Brain pericyte (primary cell): Measurements from ENCODE around the gene KLHDC8A.

ENCODE experiments used
- DNase-seq: peaks from one replicate; pipeline ENCODE4 v3.0.0-alpha.2; 2012; ENCODE audit warnings: low read depth, low spot score

The KLHDC8A gene

DNA sequence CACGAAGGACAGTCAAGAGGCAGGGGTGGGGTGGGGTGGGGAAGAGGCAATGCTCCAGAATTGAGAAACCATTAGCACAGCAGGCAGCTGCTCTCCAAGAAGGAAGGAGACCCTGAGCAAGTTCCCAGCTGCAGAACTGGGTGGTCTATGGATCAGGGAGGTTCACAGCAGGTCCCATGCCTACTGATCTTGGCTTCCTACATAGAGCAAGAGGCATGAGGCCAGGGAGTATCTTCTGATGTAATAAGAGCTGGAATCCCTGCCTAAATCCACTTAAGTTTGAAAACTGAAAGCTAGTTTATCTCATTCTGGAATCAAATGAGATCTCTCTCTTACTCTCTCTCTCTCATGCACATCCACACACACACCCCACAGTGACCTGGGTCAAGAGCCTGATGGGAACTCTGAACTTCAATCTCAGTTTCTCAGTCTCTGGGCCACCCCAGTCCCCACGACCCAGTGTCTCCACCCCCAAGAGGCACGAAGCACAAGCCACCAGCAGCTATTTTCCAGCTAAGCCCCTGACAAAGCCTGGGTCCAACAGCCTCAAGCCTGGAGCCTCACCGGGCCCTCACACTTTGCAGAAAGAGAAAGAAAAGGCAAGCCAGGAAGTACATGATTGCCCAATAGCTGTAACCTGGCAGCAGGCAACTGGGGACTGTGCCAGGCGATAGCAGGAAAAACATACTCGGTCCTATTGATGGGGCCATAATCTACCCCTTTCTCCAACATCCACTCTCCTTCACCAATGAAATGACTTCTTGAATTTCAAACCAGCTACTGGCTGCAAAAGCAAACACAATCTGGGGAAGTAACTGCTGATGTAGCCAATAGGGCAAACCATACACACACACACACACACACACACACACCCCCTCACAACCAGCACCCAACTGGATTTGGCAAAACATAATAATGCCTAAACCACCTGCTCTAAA is 37.4 kb downstream of the KLHDC8A start:
- DNase-seq, result no peak

DNA sequence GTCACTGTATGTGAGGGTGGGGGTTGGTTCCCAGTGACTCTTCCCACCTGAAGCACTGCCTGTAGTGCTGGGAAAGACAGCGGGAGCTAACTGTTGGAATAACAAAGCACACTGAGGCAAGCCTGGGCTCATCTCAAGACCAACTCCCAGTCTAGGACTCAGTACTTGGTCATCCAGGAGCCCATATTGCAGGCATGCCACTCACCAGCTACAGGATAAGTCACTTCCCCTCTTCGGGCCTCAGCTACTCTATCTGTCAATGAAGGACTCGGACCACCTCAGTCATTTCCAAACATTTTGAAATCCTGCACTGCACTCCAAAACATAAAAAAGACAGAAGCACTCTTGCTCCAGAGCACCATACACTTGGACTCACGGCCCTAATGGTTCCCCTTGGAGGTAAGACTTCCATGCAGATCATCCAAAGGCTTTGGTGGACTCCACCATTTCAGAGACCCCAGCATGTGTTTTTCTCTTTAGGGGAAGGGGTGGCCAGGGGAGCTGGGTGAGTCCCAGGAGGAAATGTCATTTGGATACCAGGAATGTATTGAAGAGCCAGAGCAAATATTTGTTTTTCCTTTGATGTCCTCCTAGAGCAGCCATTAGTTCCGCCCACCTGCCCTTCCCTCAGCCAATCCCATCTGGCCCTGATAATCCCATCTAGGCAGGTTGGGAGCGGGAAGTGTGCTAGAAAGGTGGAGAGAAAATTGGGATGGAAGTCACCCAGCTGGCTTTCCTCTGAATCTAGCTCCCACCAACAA is 38.3 kb downstream of the KLHDC8A start:
- no peak for DNase-seq

DNA sequence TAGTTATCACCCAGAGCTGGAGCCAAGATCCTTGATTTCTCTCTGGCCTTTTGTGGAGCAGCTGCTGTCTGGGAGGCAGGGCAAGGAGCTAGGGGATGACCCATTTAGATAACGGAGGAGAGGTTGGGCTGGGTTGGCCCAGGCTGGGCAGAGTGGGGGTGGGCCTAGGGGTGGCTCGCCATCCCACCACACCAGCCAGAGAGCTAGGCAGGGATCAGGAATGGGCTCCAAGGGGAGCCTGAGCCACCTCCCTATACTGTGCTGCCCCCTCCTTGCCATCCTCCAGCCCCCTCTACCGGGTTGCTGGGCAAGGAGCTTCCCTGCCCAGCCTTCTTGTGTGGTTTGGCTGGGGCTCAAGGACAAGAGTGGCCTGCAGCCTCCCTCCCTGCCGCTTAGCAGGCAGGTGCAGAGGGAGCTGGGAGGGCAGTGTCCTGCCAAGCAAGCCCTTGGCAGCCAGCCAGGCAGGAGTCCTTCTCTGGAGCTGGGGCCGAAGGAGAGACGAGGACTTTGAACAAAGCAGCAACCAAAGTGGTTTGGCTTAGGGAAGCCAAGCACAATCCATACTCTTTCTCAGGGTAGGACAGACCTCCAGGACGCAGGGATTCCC is 39.3 kb downstream of the KLHDC8A start:
- DNase-seq, result no peak

DNA sequence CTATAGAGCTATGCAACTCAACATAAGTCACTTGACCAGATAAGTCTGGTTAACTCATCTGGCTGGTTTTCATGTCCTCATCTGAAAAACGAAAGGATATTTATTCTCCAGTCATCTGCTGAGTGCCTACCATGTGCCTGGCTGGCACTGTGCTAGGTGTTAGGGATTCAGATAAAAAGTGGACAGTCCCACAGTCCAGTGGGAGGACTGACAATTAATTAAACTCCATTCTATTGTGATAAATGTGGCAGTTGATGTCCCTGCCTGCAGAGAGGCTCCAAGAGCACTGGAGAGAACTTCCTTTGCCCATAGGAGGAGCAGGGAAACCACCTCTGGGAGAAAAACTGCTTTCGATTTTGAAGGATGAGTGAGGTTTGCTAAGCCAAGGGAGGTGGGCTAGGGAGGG is 40.6 kb downstream of the KLHDC8A start:
- DNase-seq, result no peak

DNA sequence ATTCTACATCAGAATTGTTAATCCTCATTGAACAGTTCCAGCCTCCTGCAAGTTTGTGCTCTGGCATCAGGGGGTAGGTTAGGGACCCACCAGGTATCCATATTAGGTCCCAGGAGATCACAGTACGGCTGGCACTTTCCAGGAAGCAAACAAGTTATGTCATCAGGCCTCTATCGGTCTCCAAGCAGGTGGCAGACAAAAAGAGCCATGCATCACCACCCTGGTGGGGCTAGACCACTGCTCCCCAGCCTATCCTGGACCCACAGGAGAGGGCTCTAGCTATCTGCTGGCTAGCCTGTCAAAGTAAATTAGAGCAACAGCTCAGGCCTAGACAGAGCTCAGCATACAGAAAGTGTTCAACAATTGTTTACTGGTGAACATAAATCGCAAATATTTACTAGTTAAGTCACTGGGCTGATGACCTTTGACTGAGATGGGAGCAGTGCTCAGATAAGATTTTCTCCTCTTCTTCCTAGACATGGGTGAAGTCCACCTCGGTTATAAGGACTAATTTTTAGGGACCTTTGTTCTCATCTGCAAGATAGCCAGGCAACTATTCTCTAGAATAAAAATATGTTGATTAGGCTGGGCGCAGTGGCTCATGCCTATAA is 41.6 kb downstream of the KLHDC8A start:
- no peak for DNase-seq

DNA sequence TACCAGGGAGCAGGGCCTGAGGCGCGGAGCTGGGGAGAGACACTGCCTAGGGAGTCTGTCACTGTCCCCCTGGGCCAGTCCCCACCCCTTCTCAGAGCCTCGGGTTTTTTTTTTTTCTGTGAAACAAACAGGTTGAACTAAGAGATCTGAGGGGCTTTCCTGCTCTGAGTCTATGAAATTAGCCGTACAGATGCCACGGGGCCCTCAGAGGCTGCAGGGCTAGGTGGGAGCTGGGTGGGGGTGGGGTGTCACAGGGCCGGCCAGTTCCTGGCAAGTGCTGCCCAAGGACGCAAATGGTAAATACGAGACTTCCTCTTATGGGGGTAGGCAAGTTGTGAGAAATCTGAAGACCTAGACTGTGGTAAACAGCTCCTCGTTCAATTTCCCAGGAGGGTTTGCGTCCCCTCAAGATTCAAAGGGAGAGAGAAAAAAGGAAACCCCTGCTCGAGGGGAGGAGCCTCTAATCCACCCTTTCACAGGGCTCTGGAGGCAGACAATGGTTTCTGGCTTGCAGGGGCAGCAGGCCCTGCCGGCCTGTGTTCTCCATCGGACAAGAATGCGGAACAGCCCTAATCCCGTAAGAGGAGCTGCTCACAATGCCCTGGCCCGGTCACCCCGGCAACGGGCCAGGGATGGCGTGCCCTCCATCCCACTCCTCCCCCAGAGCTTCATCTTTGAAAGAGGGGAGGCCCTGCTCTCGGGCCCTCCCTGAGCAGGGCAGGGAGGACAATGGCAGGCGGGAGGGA is 43.0 kb downstream of the KLHDC8A start:
- no peak for DNase-seq

DNA sequence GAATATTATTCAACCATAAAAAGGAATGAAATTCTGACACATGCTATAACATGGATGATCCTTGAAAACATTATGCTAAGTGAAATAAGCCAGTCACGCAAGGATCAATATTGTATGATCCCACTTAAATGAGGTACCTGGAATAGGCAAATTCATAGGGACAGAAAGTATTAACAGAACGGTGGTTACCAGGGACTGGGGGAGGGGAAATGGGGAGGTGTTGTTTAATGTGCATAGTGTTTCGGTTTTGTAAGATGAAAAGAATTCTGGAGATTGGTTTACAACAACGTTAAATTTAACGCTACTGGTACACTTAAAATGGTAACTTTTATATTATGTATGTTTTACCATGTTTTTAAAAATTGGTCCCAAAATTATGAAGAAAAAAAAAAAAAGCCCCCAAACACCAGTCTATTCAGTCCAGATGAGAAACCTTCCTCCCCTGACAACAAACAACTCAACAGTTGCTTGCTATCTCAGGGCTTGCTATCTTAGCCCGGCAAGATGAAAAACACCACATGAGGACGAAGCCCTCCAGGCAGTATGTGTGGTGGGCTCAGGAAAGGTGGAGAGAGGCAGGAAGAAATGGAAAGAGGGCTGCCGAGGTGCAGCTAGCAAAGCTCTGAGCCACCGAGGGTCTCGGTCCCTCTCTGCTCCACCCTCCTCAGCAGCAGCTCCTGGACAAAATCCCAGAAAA is 43.7 kb downstream of the KLHDC8A start:
- DNase-seq, result no peak

DNA sequence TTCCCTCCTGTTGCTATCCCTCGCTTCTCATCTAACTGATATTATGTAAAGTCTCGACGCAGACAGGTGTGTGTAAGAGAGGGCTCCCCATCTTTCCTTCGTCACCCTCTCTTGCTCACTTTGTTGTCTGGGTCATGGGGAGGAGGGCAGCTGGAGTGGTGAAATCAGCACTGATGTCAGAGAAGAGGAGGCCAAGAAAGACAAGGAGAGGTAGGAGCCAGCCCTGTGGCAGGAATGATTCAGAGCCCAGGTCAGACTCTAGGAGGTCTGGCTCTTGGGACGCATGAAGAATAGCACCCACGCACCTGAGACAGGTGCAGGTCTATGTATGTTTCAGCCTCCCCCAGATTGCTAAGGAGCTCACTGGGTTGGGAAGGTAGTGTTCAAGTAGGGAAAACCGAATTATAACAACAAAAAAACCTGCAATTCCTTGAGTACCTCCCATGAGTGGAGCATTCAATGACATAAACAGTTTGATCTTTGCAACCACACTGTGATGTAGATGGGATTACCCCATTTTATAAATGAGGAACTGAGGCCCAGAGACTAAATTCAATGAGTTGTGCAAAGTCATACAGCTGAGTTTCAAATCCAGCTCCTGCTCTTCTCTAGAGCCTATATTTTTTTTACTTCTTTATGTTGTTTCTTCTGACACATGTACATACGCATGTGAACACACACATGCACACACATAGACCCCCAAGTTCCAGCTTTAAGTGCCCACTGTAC is 45.6 kb downstream of the KLHDC8A start:
- DNase-seq, result no peak

DNA sequence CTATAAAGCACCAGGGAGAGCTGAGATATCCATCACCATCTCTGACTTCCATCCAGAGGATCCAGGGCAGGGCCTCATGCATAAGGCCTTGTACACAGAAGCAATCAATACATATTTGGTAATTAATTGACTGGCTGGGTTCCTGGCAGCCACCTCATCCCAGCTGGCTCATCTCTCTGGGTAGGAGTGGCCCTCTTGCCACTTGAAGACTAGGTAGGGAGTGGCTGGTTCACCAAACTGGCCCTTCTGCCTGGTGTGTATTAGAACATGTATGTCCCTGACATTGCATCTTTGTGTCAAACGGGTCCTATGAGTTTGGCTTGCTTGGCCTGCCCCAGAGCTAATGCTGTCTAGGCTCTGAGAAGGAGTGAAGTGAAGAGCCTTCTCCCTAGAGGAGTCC is 47.0 kb downstream of the KLHDC8A start:
- no peak for DNase-seq

DNA sequence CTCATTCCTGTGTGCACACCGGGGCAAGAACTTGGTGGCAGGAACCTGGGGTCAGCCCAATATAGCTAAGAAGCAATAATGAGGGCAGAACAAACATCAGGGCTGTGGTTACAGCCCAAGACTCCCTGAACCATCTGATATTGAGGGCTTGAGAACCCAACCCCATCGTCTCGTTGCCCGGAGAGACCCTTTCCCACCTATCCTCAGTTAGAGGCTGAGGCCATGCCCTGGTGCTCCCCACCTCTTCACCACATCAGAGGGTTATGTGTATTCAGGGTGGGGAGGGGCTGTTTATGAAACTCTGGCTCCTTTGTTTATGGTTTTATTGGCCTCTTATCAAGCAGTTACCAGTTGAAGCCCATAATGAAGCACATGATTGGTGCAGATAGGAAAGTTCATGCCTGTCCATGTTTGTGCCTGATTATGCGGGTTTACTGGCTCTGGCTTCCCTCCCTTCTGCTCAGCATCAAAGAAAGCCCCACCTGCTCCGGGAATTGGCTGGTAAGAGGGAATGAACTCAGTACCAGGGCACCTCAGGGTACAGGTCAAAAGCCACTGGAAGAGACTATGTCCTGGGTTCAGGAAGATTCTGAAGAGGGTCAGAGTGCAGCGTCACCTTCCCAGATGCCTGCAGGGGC is 49.7 kb downstream of the KLHDC8A start:
- no peak for DNase-seq

DNA sequence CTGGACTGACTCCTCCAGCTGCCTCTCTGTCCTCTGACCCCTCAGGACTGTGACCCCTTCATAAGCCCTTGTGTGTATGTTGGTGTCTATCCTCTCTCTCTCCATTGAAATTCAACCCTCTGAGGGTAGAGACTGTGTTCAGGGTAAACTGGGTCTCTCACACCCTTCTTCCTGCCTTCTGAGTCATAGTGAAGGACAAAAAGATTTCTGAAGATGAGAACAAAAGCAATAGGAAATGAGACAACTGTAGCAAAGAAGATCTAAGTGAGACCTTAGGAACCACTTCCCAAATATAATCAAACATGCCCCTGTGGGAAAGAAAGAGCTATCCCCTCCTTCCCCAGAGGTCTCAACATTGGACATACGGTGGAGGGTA is 52.0 kb downstream of the KLHDC8A start:
- DNase-seq, result no peak

DNA sequence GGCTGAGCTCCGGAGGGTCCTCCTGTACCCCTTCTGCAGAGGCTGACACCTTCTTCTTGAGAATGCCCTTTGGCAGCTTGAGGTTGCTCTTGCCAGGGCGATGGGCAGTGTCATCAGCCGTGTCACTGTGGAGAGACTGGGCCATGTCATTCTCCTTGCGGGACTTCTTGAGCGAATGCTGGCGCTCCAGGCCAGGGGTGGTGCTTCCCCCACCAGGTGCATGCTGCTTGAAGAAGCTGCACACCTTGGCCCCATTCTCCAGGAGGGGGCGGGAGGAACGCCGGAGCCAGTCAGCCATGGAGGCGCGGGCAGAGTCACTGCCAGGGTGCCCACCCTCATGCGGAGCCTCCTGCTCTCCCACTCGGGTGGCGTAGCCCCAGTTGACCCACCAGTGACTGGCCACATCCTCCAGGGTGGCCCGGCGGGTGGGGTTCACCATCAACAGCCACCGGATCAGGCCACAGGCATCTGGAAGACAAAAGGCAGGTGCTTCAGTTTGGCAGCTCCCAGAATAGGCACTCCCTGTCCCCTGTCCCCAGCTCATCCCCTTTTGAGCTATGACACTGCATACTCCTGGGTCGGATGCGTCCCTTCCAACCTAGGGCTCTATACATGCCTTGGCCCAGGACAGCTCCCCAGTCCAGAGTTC is 52.6 kb downstream of the KLHDC8A start:
- no peak for DNase-seq

DNA sequence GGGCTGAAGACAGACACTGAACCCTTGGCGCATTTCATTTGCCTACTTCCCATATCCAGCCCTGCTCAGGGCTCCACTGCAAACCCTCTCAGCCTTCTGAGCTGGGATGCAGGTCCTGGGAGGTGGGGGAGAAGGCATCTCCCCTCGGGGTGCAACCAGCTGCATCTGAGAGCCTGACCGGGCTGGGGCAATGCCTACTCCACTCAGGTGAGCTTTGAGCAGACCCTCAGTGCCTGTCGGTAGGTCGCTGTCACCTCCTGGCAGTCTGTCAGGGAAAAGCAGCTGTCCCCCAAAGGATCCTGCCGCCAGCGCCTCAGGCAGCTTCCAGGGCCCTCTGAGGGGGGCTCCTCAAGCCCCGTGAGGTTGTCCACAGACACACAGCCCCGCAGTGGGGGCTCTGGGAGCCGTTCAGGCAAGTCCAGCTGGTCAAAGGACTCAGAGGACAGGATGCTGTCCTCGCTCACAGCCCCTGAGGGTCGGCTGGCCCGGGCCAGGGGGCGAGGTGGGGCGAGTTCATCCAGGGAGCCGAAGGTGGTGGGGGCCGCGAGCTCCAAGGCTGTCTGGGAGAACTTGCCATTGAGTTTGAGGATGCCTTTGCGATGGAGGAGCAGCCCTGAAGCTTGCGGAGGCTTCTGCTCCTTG is 53.4 kb downstream of the KLHDC8A start:
- no peak for DNase-seq

DNA sequence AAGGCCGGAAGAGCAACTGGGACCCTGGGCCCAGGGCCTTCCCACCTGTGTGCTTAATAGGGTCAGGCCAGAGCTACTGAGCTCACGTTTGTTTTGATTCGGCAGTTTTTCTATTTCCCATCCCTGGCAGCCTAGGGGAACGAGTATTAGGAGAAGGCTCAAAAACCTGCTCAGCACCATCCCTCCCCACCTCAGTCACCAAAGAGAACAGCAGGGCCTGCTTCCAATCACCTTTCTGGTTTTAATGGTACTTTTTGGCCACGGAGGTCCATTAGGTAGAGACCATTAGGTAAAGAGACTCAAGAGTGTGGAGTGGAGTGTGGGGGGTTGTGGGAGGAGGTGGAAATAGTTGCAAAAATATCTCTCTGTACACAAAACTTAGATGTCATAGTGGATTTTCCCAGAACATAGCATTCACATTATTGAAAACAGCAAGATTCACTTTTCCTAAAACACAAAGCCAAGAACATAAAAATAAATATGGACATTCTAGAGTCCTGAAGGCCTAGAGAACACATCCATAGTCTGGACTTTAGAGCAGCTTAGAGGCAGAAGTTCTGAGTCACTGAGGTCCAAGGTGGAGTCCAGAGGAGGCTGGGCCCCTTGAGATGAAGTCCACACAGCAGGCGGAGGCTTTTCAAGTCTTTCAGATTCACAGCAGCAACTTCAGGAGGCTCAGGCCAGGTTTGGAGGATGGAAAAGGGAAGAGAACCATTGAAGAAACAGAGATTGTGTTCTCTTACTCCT is 54.7 kb downstream of the KLHDC8A start:
- DNase-seq, result no peak

DNA sequence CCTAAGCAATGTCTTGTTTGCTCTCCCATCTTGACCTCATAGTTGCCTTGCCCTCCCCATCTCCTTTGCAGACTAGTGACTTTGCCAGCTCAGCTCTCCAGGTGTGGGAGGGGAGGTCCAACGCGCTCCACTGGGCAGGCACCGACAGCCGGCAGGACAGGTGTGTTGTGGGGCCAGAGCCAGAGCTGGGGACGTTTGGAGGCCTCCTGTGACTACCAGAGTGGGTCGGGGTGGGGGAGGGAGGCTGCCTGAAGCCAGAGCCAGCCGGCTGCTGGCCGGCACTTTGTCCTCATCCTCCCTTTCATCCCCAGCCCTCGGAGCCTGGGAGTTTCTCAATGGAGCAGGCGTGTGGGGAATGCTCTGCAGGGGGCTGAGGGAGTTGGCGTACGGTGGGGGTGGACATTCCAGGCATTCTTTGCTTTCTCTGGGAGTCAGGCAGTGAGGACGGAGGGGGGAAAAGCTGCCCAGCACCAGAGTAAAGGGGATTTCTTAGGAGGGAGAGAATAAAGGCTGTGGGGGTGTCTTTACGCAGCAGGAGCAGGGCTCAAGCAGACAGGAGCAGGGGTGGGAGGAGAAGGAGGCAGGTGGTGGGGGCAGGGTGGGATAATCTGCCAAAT is 55.4 kb downstream of the KLHDC8A start:
- DNase-seq, result no peak

DNA sequence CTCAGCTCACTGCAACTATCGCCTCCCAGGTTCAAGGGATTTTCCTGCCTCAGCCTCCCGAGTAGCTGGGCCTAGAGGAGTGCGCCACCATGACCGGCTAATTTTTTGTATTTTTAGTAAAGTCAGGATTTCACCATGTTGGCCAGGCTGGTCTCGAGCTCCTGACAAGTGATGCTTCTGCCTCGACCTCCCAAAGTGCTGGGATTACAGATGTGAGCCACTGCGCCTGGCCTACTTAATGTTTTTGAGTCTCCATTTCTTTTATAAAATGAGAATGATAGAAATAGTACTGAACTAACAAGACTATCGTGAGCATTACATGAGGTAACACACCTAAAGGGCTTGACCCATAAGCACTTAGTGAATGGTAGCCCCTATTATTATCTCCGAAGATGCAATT is 56.6 kb downstream of the KLHDC8A start:
- DNase-seq, result no peak
